ENCODE results near the gene TIGD3.

TIGD3 gene, protein sequence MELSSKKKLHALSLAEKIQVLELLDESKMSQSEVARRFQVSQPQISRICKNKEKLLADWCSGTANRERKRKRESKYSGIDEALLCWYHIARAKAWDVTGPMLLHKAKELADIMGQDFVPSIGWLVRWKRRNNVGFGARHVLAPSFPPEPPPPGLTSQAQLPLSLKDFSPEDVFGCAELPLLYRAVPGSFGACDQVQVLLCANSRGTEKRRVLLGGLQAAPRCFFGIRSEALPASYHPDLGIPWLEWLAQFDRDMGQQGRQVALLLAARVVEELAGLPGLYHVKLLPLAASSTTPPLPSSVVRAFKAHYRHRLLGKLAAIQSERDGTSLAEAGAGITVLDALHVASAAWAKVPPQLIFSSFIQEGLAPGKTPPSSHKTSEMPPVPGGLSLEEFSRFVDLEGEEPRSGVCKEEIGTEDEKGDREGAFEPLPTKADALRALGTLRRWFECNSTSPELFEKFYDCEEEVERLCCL

DNA sequence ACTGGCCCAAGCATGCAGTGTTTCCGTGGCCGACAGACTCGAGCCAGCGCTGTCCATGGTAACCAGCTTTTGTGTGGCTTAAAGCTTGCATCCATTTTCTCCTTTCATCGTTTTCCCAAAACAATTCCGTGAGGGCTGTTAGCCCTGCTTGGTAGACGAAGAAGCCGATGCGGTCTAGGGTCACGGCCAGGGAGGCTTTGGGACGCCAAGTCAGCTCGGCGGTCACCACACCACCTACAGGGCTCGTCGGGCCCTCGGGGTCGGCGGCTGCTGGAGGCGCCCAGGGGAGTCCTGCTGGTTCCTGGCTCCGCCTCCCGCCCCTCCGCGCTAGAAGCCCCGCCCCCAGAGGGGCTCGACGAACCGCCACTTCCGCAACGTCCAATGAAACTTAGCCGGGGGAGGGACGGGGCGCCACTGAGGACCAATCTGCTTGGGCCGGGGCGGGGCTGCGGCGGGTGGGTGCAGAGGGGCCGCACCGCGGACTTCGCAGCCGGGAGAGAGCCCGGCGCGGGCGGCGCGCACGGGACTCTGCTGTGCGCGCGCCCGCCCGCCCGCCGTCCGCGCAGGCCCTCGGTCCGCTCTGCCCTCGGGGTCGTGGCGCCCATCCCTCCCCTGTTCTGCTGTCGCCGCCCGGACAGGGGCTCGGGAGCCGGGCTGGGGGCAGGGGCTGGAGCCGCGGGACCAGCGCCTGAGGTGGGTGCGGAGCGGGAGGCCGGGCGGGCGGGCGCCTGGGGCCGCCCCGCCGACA, at the start of gene TIGD3:
Gene TIGD3 (plus strand): TSS at position 487 of the 748 bp plus-strand sequence. CDS start 1,058 bp downstream, outside the sequence.
- intact Hi-C loops (cut with DNase I) = no loop called here
- peak; percentile 96 to 100 (median 98) for DNase-seq

- intact Hi-C loops (cut with DNase I) = no loop called here
- peak in 1 of 10 donors; percentile 33 for DNase-seq
Observed at GRCh38 chr11:65305501-65306268, 48.9 kb upstream of the TIGD3 start.

DNA sequence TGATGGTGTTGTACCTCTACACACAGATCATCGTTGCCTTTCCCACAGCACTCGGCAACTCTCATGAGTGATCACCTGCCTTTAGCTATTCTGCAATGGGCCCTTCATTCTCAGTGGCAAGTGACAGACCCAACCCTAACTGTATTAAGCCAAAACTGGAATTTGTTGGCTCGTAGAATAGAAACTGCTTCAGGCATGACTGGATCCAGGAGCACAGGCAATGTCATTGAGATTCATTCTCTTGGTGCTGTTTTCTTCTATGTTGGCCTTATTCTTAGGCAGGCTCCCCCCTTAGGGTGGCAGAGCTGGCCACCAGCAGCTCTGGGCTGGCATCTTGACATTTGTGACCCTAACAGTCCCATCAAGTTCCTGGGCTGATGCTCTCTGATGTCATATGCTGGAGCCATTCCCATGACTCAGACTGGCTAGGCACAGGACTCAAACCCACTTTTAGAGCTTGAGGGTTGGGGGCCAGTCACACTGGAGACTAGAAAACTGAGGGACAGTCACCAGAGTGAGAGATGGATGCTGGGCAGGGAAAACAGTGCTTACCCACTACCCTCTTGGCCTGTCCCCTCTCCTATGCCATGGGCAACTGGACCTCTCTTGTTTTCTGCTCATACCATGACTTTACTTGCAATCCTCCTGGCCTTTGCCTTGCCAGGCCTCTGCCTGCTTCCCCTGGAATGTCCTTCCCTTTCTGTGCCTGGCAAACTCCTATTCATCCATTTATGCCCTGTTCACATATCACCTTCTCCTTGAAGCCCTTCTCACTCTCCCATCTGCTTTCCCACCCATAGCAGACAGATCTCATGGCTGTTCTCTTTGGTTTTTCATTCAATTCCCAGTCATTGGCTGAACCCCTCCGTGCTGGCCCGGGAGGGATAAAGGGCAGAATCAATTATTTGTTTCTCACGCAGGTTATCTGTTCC, 47.0 kb upstream of the TIGD3 start:
- intact Hi-C loops (cut with DNase I) = no loop called here
- DNase-seq = peak in 1 of 10 donors; percentile 11

DNA sequence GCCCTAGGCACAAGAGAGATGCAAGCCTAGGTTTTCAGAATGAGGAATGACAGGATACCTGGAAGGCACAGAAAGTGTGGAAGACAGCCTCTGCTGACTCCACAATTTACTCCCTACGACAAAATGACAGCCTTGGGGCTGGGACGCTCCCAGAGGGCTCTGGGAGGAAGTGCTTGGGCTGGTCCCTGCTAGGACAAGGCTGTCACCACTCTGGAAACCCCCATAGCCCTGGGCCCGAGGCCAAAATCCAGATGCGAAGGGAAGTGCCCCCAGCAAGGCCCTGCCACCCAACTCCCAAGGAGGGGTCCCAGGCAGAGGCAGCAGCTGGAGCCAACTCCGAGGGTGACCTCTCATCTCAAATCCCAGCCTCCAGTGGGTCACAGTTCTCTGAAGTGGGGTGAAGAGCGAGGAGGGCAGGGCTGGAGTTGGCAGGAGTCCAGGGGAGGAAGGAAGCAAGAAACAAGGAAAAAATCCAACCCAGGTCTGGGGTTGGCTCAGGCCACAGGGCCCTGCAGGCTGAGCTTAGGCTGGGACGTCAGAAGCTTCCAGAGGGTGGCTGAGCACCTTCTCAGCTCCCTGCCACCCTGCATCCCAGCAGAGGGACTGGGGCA, 46.2 kb upstream of the TIGD3 start:
- intact Hi-C loops (cut with DNase I) = no loop called here
- DNase-seq = no peak

GRCh38 chr11:65309006-65309405, 45.5 kb upstream of the TIGD3 start:
- intact Hi-C loops (cut with DNase I) = no loop called here
- no peak for DNase-seq

- intact Hi-C loops (cut with DNase I) = no loop called here
- peak in 7 of 10 donors; percentile 47 to 92 (median 62) for DNase-seq
Observed at GRCh38 chr11:65310215-65310614, 44.3 kb upstream of the TIGD3 start.

DNA sequence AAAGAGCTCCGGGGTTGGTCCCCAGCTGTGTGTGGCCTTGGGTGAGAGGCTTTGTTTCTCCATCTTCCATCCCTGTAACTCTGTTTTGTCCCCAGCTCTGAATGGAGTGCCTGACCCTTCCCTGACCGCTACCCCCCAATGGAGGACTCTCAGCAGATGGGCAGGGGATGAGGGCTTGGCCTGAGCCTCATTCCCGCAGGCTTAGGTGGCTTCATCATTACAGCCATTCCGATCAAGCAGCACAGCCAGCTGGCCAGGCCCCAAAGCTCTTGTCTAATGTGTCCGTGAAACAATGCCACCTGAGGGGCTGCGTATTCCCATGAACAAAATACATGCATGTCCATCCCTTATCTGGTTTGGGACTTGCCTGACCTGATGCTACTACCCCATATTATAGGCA, 43.8 kb upstream of the TIGD3 start:
- DNase-seq = peak in 1 of 10 donors; percentile 41
- intact Hi-C loops (cut with DNase I) = no loop called here

- DNase-seq = peak in 1 of 10 donors; percentile 39
- intact Hi-C loops (cut with DNase I) = no loop called here
Observed at GRCh38 chr11:65311170-65311678, 43.3 kb upstream of the TIGD3 start.

DNA sequence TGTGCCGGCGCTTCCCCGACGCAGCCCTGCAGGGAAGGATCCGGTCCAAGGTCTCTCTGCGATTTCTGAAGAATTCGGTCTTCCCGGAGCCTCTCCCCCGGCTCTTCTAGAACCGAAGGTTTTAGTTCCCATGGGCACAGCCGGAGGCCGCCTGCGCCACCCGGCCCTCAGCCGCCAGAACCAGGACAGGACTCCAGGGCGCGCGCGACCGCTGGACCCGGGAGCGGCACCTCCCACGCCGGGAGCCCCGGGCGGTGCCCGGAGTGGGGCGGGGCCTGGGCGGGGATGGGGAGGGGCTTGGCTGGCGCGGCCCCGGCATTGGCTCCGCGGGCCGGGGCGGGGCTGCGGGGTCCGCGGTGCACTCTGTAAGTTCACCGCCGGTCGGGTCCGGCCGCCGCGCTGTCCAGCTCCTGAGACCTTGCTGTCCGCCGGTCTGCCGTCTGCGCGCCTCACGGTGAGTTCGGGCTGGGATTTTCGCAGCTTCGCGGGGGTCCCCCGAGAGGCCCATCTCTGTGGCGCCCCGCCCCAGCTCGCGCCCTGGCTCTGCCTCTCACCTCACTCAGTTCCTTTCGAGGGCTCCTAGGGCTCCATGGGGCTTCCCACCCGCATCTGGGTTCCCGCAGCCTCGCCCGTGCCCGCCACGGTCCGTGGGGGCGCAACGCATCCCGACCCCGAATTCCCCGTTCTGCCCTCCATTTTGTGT, 39.9 kb upstream of the TIGD3 start, which contains the start of gene CDC42EP2:
Gene CDC42EP2 (plus strand): TSS at position 366 of the 703 bp plus-strand sequence. CDS start 6,033 bp downstream, outside the sequence.
- DNase-seq = peak; percentile 76 to 98 (median 85)
- intact Hi-C loops (cut with DNase I) = loop anchor here (1.0 to 2.0 kb wide), 2 partner anchors 24 to 39 kb away; no protein-coding TSS in a partner anchor

DNA sequence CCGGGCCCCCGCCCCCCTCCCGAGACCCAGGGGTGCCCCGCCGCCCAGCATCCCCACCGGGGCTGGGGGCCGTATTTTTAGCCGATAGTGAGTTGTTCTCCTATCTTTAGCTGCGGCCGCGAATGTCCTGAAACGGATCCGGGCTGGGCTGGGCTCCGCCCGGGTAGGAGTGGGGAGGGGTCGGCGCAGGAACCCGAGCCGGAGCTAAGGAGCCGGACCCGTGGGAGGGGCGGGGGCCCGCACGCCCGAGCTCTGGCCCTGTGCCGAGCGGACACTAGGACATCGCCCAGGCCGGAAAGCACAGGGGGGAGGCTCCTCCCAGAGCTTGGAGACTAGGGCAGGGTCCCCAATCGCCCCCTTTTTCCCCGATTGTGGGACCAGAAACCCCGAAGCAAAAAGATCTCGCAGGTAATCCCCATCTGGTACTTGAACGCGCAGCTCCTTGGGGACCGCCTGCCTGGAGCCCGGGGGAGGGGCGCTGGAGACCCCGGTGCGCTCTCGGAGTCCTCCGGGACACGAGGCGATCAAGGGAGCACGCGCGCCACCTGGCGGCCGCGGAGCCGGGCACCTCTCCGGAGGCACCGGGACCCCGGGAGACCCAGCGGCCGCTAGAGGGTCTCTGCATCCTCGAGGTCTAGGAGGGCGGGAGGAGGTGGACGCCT, 39.2 kb upstream of the TIGD3 start:
- intact Hi-C loops (cut with DNase I) = loop anchor here (1.0 to 2.0 kb wide), 2 partner anchors 25 to 40 kb away; no protein-coding TSS in a partner anchor
- DNase-seq = peak; percentile 61 to 97 (median 83)

DNA sequence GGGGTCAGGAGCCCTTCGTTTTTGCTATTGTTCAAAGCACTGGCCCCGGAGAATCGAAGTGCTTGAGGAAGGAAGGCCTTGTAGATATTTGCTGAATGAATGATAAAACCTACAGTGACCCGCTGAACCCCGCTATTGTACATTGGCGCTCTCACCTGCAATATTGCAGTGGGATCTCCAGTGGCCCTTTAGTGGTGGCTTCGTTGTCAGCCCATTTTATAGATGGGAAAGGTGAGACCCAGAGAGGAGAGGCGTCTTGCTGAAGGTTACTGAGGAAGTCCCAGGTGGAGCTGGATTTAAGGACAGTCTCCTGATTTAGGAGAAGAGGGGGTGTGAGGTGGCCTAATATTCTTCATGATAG, 38.7 kb upstream of the TIGD3 start:
- intact Hi-C loops (cut with DNase I) = loop anchor here (1.0 to 2.0 kb wide), 2 partner anchors 25 to 41 kb away; no protein-coding TSS in a partner anchor
- no peak for DNase-seq

DNA sequence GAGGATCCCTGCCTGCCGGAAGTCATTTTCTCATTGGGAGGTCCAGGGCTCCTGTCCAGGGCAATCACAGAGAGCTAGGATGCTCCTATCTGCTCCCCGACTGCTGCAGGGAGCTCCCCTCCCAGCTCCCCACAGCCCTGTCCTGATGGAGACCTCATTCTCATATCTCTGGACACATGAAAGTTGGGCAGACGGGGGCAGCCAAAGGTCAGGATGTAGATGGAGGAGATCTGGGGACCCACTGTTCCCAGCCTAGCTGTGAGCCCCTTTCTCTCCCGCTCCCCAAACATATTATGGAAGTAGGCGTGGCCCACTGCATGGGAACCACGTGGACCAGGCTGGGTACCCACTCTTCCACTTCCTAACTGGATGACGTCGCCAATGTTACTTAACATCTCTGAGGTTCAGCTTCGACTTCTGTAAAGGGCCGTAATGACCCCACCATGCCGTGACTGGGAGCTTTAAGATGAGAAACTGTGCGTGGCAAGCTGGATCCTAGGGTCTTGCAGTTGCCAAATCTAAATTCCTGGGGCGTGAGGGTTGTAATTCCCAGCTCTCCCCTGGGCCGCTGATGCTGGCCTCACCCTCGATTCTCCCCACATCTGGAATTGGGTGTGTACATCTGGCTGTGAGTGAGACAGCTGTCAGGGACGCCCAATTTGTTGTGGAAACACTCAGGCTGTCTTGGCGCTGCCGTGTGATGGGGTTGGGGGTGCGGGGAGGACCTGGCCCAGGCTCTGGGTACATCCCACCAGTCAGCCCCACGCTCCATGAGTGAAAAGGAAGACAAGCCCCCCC, 38.1 kb upstream of the TIGD3 start:
- intact Hi-C loops (cut with DNase I) = no loop called here
- DNase-seq = peak in 2 of 10 donors; percentile 55 to 75

GRCh38 chr11:65317025-65317786, 37.3 kb upstream of the TIGD3 start:
- intact Hi-C loops (cut with DNase I) = no loop called here
- DNase-seq = peak in 2 of 10 donors; percentile 76 to 84

- DNase-seq = peak in 1 of 10 donors; percentile 35
- intact Hi-C loops (cut with DNase I) = no loop called here
Observed at GRCh38 chr11:65320386-65321075, 34.0 kb upstream of the TIGD3 start.

- intact Hi-C loops (cut with DNase I) = no loop called here
- DNase-seq = peak in 1 of 10 donors; percentile 81
Observed at GRCh38 chr11:65321076-65321475, 33.5 kb upstream of the TIGD3 start.
